Natural killer cell (primary cell): ENCODE measurements around the gene DCXR. TPM values are rescaled to one million over a fixed set of nuclear protein-coding genes. Genes with fewer than 3 reads are reported as not detected.

Source experiments
- ATAC-seq, 3 donors: fragments of 150-1000 bp in 2 of 3; fragments of 200-7000 bp in 1 of 3; cut with Tn5 transposase; 1 replicate in 1 of 3; 2 replicates in 2 of 3; pipeline ENCODE4 v1.10.0; 2021; ENCODE audit warnings: mild to moderate bottlenecking in 2 of 3, moderate library complexity in 2 of 3
- DNase-seq, 2 donors: peaks; one replicate each; pipeline versions ENCODE4 v3.0.0 to v3.0.0-alpha.2; 2013 to 2021; ENCODE audit warnings: mixed read lengths in 1 of 2
- H3K27ac ChIP-seq: one replicate; pipeline ENCODE4 v1.5.1; 2013; ENCODE audit warnings: mild to moderate bottlenecking, low read length
- H3K27me3 ChIP-seq: one replicate; pipeline ENCODE4 v1.6.1; 2013; ENCODE audit warnings: low read length; ENCODE audit not compliant: control insufficient read depth, insufficient read depth
- H3K36me3 ChIP-seq: one replicate; pipeline ENCODE4 v1.6.1; 2013; ENCODE audit warnings: low read length; ENCODE audit not compliant: control insufficient read depth, insufficient read depth
- H3K4me1 ChIP-seq: one replicate; pipeline ENCODE4 v1.6.1; 2013; ENCODE audit warnings: low read length; ENCODE audit not compliant: control insufficient read depth, insufficient read depth
- H3K4me3 ChIP-seq: one replicate; pipeline ENCODE4 v1.5.1; 2013; ENCODE audit warnings: low read length
- H3K9me3 ChIP-seq: one replicate; pipeline ENCODE4 v1.6.1; 2013; ENCODE audit warnings: low read length; ENCODE audit not compliant: control insufficient read depth, insufficient read depth
- H3K27ac Mint-ChIP-seq, 2 donors: one replicate each; pipeline ENCODE4 v1.8.0; 2022; ENCODE audit warnings: mild to moderate bottlenecking in 2 of 2, mixed read lengths in 2 of 2, moderate library complexity in 1 of 2
- H3K27me3 Mint-ChIP-seq, 2 donors: one replicate each; pipeline ENCODE4 v1.8.0; 2022; ENCODE audit warnings: low read depth in 2 of 2, mixed read lengths in 2 of 2
- H3K36me3 Mint-ChIP-seq: one replicate; pipeline ENCODE4 v1.8.0; 2022; ENCODE audit warnings: mixed read lengths
- H3K4me1 Mint-ChIP-seq, 2 donors: one replicate each; pipeline ENCODE4 v1.8.0; 2022; ENCODE audit warnings: mixed read lengths in 2 of 2
- H3K4me3 Mint-ChIP-seq: one replicate; pipeline ENCODE4 v1.8.0; 2022; ENCODE audit warnings: mild to moderate bottlenecking, moderate library complexity, mixed read lengths
- H3K9me3 Mint-ChIP-seq, 2 donors: one replicate each; pipeline ENCODE4 v1.8.0; 2022; ENCODE audit warnings: mixed read lengths in 2 of 2
- WGBS: methylation state at CpG from one replicate; pipeline ENCODE4 v1.1.7; 2013; ENCODE audit warnings: missing lambda C conversion rate; ENCODE audit not compliant: insufficient coverage; 5-methylcytosine and 5-hydroxymethylcytosine counted together
- intact Hi-C: fragments of 100-400 bp; cut with micrococcal nuclease; formaldehyde crosslinking; loops from one replicate; pipeline ENCODE4 v1.14.2; 2022
- total RNA-seq, 4 donors: library from RNA; stranded (reverse); fragments of 120-200 nt in 1 of 4; gene quantifications; one replicate each; pipeline versions ENCODE4 v1.2.3 to v1.2.4, GENCODE V29; 2013 to 2022
- TF ChIP-seq, protein P1 (sequence below): fragments of 200-600 bp; IDR thresholded peaks from one replicate; pipeline ENCODE4 v1.8.0; 2022; ENCODE audit warnings: antibody characterized with exemption

DCXR gene
- total RNA-seq, 3 donors from 2014 or later (not counting 1 experiment from before 2014, with no cell fraction given), result 93.9 to 171 (median 145) TPM

GRCh38 chr17:82009413-82009812, 28.1 kb downstream of the DCXR start:
- WGBS, result 76% methylated on average over 15 of the region's 15 CpGs
- H3K27me3 Mint-ChIP-seq, result no peaks in the 10 kb centered on the region
- H3K4me3 Mint-ChIP-seq, result no peak overlapping the region
- no peaks in the 10 kb centered on the region for H3K9me3 Mint-ChIP-seq
- DNase-seq, result no peak
- no peaks in the 10 kb centered on the region for H3K4me1 ChIP-seq
- no peak overlapping the region for H3K27ac ChIP-seq
- TF ChIP-seq, protein P1, sequence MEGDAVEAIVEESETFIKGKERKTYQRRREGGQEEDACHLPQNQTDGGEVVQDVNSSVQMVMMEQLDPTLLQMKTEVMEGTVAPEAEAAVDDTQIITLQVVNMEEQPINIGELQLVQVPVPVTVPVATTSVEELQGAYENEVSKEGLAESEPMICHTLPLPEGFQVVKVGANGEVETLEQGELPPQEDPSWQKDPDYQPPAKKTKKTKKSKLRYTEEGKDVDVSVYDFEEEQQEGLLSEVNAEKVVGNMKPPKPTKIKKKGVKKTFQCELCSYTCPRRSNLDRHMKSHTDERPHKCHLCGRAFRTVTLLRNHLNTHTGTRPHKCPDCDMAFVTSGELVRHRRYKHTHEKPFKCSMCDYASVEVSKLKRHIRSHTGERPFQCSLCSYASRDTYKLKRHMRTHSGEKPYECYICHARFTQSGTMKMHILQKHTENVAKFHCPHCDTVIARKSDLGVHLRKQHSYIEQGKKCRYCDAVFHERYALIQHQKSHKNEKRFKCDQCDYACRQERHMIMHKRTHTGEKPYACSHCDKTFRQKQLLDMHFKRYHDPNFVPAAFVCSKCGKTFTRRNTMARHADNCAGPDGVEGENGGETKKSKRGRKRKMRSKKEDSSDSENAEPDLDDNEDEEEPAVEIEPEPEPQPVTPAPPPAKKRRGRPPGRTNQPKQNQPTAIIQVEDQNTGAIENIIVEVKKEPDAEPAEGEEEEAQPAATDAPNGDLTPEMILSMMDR, result no peak
- no peaks in the 10 kb centered on the region for H3K27me3 ChIP-seq
- no peak for ATAC-seq
- no peaks in the 10 kb centered on the region for H3K36me3 Mint-ChIP-seq
- no peak overlapping the region for H3K4me3 ChIP-seq
- no peaks in the 10 kb centered on the region for H3K36me3 ChIP-seq
- no peak overlapping the region for H3K27ac Mint-ChIP-seq
- no peaks in the 10 kb centered on the region for H3K9me3 ChIP-seq
- intact Hi-C loops, result no loop called here
- H3K4me1 Mint-ChIP-seq, result no peaks in the 10 kb centered on the region

DNA sequence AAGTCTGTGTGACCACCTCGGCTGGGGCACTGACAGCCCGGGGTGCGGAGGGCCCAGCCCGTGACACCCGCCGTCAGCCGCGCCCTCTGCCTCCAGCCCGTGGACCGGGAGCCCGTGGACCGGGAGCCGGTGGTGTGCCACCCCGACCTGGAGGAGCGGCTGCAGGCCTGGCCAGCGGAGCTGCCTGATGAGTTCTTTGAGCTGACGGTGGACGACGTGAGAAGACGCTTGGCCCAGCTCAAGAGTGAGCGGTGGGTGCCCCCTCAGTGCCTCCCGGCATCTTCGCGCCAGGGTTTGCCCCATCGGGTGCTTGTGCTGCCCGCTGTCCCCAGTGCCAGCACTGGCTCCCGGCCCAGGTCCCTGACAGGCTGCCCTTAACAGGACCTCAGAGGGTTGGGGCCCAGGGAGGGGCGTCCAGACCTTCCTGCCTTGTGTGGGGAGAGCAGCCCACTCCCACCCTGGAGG, 28.5 kb downstream of the DCXR start:
- Histone ChIP-seq H3K4me1 (no peaks in the 10 kb centered on the region), H3K4me3 (no peak overlapping the region), H3K9me3 (no peaks in the 10 kb centered on the region), H3K27ac (no peak overlapping the region), H3K36me3 (no peaks in the 10 kb centered on the region), H3K27me3 (no peaks in the 10 kb centered on the region)
- TF ChIP-seq, protein P1, result no peak
- no peak overlapping the region for H3K27ac Mint-ChIP-seq
- DNase-seq (no peak), ATAC-seq (no peak)
- H3K4me1 Mint-ChIP-seq, result no peaks in the 10 kb centered on the region
- intact Hi-C loops, result no loop called here
- no peaks in the 10 kb centered on the region for H3K9me3 Mint-ChIP-seq
- WGBS, result 91% methylated on average over 28 of the region's 28 CpGs
- H3K4me3 Mint-ChIP-seq, result no peak overlapping the region
- H3K27me3 Mint-ChIP-seq, result no peaks in the 10 kb centered on the region
- H3K36me3 Mint-ChIP-seq, result no peaks in the 10 kb centered on the region

DNA sequence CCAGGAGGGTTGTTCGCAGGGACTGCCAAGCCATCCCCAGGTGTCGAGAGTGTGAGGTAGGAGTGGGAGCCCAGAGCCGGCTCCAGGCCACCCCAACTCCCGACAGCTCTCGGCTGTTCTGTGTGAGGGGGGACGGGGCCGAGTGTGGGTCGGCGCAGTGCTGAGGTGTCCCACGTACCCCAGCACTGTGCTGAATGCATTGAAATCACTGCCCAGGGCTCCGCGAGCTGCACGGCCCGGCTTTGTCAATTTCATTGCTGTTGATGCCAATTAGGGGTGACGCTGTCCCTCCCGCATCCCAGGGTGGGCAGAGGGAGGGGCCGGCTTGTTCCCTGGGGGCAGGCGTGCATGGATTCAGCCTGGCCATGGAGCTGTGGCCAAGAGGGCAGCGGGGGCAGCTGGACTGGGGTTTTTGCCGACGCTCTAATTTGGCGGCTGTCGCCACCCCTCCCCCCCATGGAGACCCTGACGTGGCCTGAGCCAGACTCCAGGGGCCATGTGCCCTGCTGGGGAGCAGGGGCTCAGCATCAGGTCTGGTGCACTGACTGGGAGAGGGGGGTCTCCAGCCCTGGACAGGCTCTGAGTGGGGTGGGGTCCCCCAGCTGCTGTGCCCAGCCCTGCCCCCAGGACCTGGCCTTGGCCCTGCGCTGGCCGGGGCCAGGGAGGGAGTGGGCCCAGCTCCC, 29.1 kb downstream of the DCXR start:
- DNase-seq (no peak), ATAC-seq (no peak)
- H3K4me3 ChIP-seq, result no peak overlapping the region
- Mint-ChIP-seq H3K4me3 (no peak overlapping the region), H3K27ac (no peak overlapping the region), H3K36me3 (no peaks in the 10 kb centered on the region), H3K27me3 (no peaks in the 10 kb centered on the region), H3K9me3 (no peaks in the 10 kb centered on the region), H3K4me1 (no peaks in the 10 kb centered on the region)
- no peaks in the 10 kb centered on the region for H3K27me3 ChIP-seq
- no peak overlapping the region for H3K27ac ChIP-seq
- H3K36me3 ChIP-seq, result no peaks in the 10 kb centered on the region
- TF ChIP-seq, protein P1, result no peak
- intact Hi-C loops, result no loop called here
- WGBS, result 98% methylated on average over 26 of the region's 26 CpGs
- H3K9me3 ChIP-seq, result no peaks in the 10 kb centered on the region
- H3K4me1 ChIP-seq, result no peaks in the 10 kb centered on the region
